GM12872 (cell line): Measurements from ENCODE around the gene SMPD2.

ENCODE experiments used
- CTCF ChIP-seq: IDR thresholded peaks from 3 replicates; pipeline ENCODE4 v1.5.1; 2011; ENCODE audit warnings: low read depth, mild to moderate bottlenecking, low read length, moderate library complexity; ENCODE audit not compliant: insufficient read depth

SMPD2 gene

DNA sequence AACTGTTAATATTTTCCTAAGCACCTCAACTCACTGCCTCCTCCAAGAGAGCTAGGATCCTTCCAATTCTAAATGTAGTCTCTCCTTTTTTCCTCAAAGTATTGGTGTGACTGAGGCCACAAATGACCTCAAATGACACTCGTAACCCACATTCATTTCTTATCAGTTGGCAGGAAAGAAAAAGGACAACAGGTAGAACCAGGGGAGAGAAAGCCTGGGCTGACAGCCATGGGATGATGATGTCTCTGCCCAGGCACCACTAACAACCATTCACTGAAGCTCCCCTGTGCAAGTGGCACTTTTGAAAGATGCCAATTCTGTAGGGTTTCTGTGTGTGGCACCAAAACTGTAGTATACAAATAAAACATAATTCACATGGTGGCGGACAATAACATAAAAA is 35.1 kb downstream of the SMPD2 start:
- TF ChIP-seq CTCF = no peak

DNA sequence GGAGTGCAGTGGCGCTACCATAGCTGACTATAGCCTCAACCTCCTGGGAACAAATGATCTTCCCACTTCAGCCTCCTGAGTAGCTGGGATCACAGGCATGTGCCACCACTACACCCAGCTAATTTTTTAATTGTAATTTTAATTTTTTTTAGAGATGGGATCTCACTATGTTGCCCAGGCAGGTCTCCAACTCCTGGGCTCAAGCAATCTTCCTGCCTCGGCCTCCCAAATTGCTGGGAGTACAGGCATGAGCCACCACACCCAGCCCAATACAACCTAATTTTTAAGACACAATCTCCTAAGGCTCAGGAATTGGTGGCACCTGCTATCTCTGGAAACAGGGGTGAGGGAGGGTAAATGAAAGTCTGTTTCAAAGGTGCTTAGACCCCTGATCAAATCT is 36.7 kb downstream of the SMPD2 start:
- TF ChIP-seq CTCF = no peak

GRCh38 chr6:109477725-109478124 is 37.2 kb downstream of the SMPD2 start:
- no peak for TF ChIP-seq CTCF

GRCh38 chr6:109478222-109478805 is 37.8 kb downstream of the SMPD2 start:
- TF ChIP-seq CTCF = no peak

- TF ChIP-seq CTCF = no peak
These were observed 38.5 kb downstream of the SMPD2 start for GRCh38 chr6:109478841-109479624.

DNA sequence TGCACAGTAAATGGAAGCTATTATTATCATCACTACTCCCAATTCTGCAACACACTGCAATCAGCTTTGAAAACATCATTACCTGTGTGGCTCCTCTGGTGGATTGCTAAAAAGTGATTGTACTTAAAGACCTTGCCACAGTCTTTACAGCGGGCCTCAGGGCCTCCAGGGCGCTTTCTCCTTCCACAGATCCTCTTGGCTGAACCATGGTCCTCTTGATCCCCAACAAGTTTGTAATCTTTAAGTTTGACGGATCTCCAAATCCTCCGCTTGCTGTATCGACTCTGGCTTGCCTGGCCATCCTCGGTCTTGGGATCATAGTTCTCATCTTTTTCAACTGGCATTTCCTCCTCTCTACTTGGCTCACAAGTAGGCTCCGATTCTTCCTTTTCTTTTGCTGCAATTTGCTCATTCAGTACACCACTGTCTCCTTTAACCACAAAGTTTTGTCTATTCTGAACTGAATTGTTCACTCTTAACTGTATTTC is 40.5 kb downstream of the SMPD2 start:
- no peak for TF ChIP-seq CTCF

DNA sequence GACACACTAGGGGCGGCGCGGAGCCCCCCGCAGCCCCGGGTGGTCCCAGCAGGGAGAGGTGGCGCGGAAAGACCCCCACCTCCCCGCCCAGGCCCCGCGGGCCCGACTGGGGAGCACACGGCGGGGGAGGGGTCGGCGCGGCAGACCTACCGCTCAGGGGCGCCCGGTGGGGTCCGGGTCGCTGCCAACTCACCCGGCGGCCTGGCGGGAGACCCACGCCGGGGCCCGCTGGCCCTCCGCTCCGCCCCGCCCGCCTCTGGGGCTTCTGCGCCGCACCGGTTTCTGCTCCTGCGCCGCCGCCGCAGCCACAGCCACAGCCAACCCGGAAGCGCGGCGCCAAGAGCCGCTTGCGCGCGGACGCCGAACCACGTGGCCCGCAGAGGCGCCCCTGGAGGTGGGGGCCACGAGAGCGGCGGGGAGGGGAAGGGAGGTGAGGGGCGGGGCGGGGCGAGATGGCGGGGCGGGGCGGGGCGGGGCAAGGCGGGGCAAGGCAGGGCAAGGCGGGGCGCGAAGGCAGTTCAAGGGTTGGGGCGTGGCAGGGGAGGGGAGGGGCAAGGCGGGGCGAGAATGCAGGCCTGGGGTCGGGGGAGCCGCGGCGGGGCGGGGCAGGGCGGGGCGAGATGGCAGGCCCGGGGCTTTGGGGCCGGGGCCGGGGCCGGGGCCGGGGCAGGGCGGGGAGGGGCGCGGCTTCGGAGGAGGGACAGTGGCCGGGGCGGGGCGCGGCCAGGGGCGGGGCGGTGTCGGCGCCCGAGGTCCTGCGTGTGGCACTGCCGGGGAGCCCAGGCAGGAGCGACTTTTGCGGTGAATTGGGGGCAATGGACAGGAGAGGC is 42.6 kb downstream of the SMPD2 start, which contains the start of gene ZBTB24:
ZBTB24 (minus strand) TSS at position 315 of the 830 bp plus-strand sequence. CDS start 1,193 bp downstream, outside the sequence.
- TF ChIP-seq CTCF = no peak
